ENCODE data around the gene AZGP1.
"Not testable (repeated sequence)": the region's sequence is repeated elsewhere in the genome, so short reads cannot be mapped to it uniquely, and the experiment has no call there.

DNA sequence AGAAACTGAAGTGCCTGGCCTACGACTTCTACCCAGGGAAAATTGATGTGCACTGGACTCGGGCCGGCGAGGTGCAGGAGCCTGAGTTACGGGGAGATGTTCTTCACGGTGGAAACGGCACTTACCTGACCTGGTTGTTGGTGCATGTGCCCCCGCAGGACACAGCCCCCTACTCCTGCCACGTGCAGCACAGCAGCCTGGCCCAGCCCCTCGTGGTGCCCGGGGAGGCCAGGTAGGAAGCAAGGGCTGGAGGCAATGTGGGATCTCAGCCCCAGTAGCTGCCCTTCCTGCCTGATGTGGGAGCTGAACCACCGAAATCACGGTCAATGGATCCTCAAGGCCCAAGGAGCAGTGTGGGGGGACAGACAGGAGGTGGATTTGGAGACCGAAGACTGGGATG, 11.5 kb upstream of the AZGP1 start:
- not testable (repeated sequence) for TF ChIP-seq POLR2AphosphoS5 (IDR thresholded peaks at IDR 0.05; ENCODE audit: low read depth, low read length); SMC3 (IDR thresholded peaks at IDR 0.05; ENCODE audit: low read depth, low read length); FOXM1 (IDR thresholded peaks at IDR 0.05; ENCODE audit: low read depth); RFX5 (IDR thresholded peaks at IDR 0.05; ENCODE audit: low read length); SIN3A (IDR thresholded peaks at IDR 0.05; ENCODE audit: borderline replicate concordance, low read depth, low read length)
- TF ChIP-seq, protein P1, sequence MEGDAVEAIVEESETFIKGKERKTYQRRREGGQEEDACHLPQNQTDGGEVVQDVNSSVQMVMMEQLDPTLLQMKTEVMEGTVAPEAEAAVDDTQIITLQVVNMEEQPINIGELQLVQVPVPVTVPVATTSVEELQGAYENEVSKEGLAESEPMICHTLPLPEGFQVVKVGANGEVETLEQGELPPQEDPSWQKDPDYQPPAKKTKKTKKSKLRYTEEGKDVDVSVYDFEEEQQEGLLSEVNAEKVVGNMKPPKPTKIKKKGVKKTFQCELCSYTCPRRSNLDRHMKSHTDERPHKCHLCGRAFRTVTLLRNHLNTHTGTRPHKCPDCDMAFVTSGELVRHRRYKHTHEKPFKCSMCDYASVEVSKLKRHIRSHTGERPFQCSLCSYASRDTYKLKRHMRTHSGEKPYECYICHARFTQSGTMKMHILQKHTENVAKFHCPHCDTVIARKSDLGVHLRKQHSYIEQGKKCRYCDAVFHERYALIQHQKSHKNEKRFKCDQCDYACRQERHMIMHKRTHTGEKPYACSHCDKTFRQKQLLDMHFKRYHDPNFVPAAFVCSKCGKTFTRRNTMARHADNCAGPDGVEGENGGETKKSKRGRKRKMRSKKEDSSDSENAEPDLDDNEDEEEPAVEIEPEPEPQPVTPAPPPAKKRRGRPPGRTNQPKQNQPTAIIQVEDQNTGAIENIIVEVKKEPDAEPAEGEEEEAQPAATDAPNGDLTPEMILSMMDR (IDR thresholded peaks at IDR 0.05) = not testable (repeated sequence)
- TF ChIP-seq, protein P2, sequence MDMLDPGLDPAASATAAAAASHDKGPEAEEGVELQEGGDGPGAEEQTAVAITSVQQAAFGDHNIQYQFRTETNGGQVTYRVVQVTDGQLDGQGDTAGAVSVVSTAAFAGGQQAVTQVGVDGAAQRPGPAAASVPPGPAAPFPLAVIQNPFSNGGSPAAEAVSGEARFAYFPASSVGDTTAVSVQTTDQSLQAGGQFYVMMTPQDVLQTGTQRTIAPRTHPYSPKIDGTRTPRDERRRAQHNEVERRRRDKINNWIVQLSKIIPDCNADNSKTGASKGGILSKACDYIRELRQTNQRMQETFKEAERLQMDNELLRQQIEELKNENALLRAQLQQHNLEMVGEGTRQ (IDR thresholded peaks at IDR 0.05; ENCODE audit: borderline replicate concordance, low read depth, low read length) = not testable (repeated sequence)

All from SK-N-SH (cell line).